Right ventricle myocardium superior (tissue), 1 donor: Measurements from ENCODE around the gene LAMA1. TPM values are rescaled to one million over a fixed set of nuclear protein-coding genes. Genes with fewer than 3 reads are reported as not detected.
A peak's percentile ranks its signal among the peaks of the same experiment; 100 is the strongest.
"Not testable (repeated sequence)": the region's sequence is repeated elsewhere in the genome, so short reads cannot be mapped to it uniquely, and the experiment has no call there.

ENCODE experiments used
- ATAC-seq: fragments of 200-7000 bp; cut with Tn5 transposase; one replicate; pipeline ENCODE4 v1.9.1; 2020; ENCODE audit warnings: mild to moderate bottlenecking; ENCODE audit not compliant: poor library complexity
- DNase-seq: peaks from one replicate; pipeline ENCODE4 v3.0.0-alpha.2; 2020
- intact Hi-C: fragments of 100-400 bp; cut with DNase I; formaldehyde crosslinking; loops from one replicate; pipeline ENCODE4 v1.11.2; 2022
- long read RNA-seq: library from polyadenylated mRNA; unstranded; transcript quantifications from one replicate; pipeline ENCODE4 v2.0.0, GENCODE V29; 2021
- total RNA-seq: library from RNA; stranded (reverse); fragmentation: NEBNext Ultra II Directional; extraction: Animal tissue kit (Norgen Biotek cat#: 25700); gene quantifications from one replicate; pipeline ENCODE4 v1.2.1, GENCODE V29; 2021
- donor health status: DM: no; HTN: yes; CAD: no; lungs with severe emphysema.

The LAMA1 gene
- 0.05 TPM for total RNA-seq
- long read RNA-seq = 0 reads

- intact Hi-C loops = no loop called here
- DNase-seq = no peak
- ATAC-seq = no peak
Measured at GRCh38 chr18:7117390-7118355, at the start of gene LAMA1. LAMA1 (minus strand) TSS chr18:7117797; CDS start chr18:7117720, 77 bp downstream.

GRCh38 chr18:7165846-7166393 lies 48.3 kb upstream of the LAMA1 start:
- ATAC-seq = no peak
- DNase-seq = no peak
- intact Hi-C loops = no loop called here

GRCh38 chr18:7164323-7165004 lies 46.9 kb upstream of the LAMA1 start:
- DNase-seq (no peak), ATAC-seq (peak; percentile 67)
- intact Hi-C loops = no loop called here

- intact Hi-C loops = no loop called here
- no peak for ATAC-seq
Measured at GRCh38 chr18:7158216-7158615, 40.6 kb upstream of the LAMA1 start.

GRCh38 chr18:7157760-7158159 lies 40.2 kb upstream of the LAMA1 start:
- ATAC-seq = no peak
- no peak for DNase-seq

More at GRCh38 chr18:7158216-7158615, 40.6 kb upstream of the LAMA1 start:
- DNase-seq = no peak

GRCh38 chr18:7155887-7156286 lies 38.3 kb upstream of the LAMA1 start:
- intact Hi-C loops = no loop called here
- no peak for ATAC-seq
- no peak for DNase-seq

More at GRCh38 chr18:7157760-7158159, 40.2 kb upstream of the LAMA1 start:
- intact Hi-C loops = no loop called here

- DNase-seq (no peak), ATAC-seq (no peak)
- intact Hi-C loops = no loop called here
Measured at GRCh38 chr18:7155092-7155491, 37.5 kb upstream of the LAMA1 start.

- ATAC-seq (no peak), DNase-seq (no peak)
- intact Hi-C loops = no loop called here
Measured at GRCh38 chr18:7152440-7152839, 34.8 kb upstream of the LAMA1 start.

- DNase-seq = no peak
- ATAC-seq = no peak
- intact Hi-C loops = no loop called here
Measured at GRCh38 chr18:7147399-7147798, 29.8 kb upstream of the LAMA1 start.

GRCh38 chr18:7146067-7146466 lies 28.5 kb upstream of the LAMA1 start:
- DNase-seq (no peak), ATAC-seq (no peak)
- intact Hi-C loops = no loop called here

- intact Hi-C loops, DNase-seq, ATAC-seq: not testable (repeated sequence)
Measured at GRCh38 chr18:7144921-7145320, 27.3 kb upstream of the LAMA1 start.

GRCh38 chr18:7141287-7141686 lies 23.7 kb upstream of the LAMA1 start:
- DNase-seq = no peak
- intact Hi-C loops = no loop called here
- ATAC-seq = no peak

GRCh38 chr18:7139409-7139808 lies 21.8 kb upstream of the LAMA1 start:
- intact Hi-C loops = loop anchor here (10.0 kb wide), 1 partner anchor 55 kb away; no protein-coding TSS in a partner anchor
- no peak for DNase-seq
- no peak for ATAC-seq

GRCh38 chr18:7133181-7133580 lies 15.6 kb upstream of the LAMA1 start:
- intact Hi-C loops = loop anchor here (10.0 kb wide), 1 partner anchor 48 kb away; no protein-coding TSS in a partner anchor
- ATAC-seq (no peak), DNase-seq (no peak)

GRCh38 chr18:7132356-7133150 lies 15.0 kb upstream of the LAMA1 start:
- DNase-seq (no peak), ATAC-seq (no peak)
- intact Hi-C loops = loop anchor here (10.0 kb wide), 1 partner anchor 48 kb away; no protein-coding TSS in a partner anchor

- intact Hi-C loops = no loop called here
- ATAC-seq (no peak), DNase-seq (no peak)
Measured at GRCh38 chr18:7122376-7122775, 4.8 kb upstream of the LAMA1 start.

- intact Hi-C loops = no loop called here
- DNase-seq (no peak), ATAC-seq (no peak)
Measured at GRCh38 chr18:7116792-7117389, 706 bp downstream of the LAMA1 start.
